Measurements from ENCODE around the gene OTUD5.

- TF ChIP-seq POLR2A (IDR thresholded peaks at IDR 0.05) = no peak
- no peak for TF ChIP-seq CTCF (IDR thresholded peaks at IDR 0.05)
Observed at GRCh38 chrX:49001521-49002090, 44.2 kb upstream of the OTUD5 start.

All from heart left ventricle (tissue), 13 donors.